HG03196 (cell line): ENCODE results near the gene ARHGAP18.

Experiments
- ATAC-seq: cut with Tn5 transposase; IDR thresholded peaks from one replicate; pipeline ENCODE4 v1.9.1; 2021; ENCODE audit not compliant: unreplicated experiment

ARHGAP18 gene

DNA sequence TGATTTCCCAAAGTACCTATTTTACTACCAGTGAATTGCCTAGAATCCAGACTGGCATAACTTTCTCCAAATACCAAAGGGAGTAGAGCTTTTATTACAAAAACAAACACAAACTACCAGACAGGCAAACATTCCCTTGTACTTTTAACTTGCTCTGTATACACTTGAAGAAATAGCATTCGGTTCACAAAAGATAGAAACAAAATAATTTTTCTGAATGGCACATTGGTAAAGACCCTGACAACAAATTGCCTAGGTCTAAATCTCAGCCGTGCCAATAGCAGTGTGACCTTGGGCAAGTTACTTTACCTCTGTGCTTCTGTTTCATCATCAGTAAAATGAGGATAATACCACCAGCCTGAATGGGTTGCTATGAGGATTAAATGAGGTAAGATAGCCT lies 15.9 kb downstream of the ARHGAP18 start:
- ATAC-seq: no peak

- ATAC-seq: no peak
Measured at GRCh38 chr6:129692467-129692866, 17.5 kb downstream of the ARHGAP18 start.

GRCh38 chr6:129691709-129692108 lies 18.3 kb downstream of the ARHGAP18 start:
- no peak for ATAC-seq

GRCh38 chr6:129691043-129691640 lies 18.8 kb downstream of the ARHGAP18 start:
- no peak for ATAC-seq

DNA sequence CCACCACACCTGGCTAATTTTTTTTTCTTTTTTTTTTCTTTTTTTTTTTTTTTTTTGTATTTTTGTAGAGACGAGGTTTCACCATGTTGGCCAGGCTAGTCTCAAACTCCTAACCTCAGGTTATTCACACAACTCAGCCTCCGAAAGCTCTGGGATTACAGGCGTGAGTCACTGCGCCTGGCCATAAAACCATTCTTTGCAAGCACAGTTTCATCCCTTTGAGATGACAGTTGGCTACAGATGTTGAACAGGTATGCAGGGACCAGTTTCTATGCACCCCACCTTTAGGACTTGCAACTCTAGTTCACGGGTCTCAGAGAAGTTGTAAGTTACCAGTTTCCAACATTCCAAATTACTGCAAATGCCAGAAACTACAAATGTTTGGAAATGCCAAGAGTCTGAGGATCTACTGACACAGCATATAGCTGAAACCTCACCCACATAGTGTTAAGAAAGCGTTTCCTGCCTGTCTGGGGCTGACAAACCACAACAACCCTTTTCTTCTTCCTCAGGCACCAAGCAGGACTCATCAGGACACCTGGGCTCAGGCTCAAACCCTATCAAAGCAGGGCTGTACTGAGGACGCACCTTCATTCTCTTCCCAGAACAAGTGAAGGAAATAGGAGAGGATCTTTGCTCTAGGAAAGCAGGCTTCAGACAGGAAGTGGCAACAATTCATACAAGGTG lies 22.9 kb downstream of the ARHGAP18 start:
- peak; percentile 61 for ATAC-seq

- no peak for ATAC-seq
Measured at GRCh38 chr6:129685662-129686031, 24.3 kb downstream of the ARHGAP18 start.

DNA sequence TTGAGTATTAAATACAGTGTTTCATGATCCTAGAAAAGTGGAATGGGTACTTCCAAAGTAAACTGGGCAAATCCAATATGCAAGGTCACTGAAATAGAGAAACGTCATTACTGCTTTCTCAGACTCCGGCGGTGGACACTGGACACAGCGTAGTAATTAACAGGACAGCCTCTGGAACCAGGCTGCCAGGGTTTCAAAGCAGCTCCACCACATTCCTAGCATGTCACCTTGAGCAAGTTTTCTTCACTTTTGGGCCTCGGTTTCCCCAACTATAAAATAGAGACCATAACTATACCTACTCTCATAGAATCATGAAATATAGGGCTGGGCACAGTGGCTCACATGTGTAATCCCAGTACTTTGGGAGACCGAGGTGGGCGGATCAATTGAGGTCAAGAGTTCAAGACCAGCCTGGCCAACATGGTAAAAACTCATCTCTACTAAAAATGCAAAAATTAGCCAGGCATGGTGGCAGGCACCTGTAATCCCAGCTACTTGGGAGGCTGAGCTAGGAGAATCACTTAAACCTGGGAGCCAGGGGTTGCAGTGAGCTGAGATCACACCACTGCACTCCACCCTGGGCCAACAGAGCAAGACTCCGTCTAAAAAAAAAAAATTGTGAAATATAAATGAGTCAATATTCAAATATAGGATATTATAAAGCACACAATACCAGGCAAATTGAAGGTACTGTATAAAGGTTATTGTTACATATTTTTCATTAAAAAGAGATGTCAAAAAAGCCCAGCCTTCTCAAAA lies 24.9 kb downstream of the ARHGAP18 start:
- no peak for ATAC-seq

DNA sequence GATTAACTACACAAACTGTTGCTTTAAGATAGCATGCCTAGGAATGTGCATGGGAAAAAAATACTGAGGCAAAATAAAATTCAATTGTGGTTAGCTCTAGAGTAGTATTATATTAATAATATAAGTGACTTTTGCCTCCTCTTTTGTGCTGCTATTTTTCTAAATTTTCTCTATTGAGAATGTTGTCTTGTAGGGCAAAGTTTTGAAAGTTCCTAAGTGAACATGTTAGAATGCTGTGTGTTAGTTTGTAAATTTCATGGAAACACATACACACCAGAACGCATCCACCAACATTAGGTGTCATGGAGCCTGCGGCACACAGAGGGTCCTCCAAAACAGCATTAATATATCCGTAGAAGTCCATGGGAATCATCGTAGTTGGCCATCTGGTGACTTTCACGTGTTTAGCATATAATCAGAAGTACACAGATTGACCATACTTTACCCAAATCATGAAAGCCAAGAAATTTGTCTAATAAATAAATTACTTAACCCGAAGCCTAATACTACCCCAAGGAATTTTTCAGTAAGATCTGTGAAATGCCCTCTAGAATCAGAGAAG lies 25.6 kb downstream of the ARHGAP18 start:
- no peak for ATAC-seq

DNA sequence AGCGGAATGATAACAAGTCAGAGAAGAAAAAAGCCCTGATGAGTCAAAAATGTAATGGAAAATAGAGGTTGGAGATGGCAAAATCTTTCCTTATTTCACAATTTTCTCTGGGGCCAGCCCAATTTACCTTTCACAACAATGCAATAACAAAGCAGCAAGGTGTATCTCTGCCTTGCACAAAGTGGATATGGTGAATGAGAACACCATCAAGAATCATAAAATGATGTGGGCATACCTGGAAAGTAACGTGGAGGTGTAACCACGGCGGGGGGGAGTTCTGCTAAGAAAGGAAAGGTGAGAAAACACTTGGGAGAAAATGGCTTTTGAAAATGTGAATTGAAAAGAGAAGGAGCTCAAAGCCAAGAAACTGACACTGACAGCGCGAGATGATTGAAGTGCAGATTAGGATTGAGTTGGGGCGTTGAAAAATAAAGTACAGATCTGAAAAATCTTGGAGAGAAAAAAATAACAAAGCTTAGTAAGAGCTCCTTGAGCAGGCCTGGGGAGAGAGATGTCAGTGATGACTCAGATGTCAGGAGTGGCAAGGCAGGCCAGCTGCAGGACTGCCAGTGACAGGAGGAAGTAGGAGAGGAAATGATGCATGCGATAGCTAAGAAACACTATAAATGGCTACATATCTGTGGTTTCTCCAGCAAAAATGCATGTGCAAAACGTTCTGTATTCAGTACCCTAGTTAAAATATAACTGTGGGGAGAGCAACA lies 26.2 kb downstream of the ARHGAP18 start:
- peak; percentile 96 for ATAC-seq

DNA sequence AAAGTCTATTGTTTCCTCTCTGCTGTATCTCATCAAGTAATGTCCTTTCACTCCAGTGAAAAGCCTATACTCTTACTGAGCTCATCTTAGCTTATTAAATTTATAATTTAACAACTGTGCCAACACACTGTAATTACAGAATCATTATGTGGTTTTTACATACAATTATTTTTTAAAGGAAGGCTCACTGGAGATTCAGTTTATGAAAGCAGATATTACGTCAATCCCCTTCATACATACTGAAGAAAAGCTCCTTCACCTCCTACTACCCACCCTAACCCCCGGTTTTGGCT lies 28.1 kb downstream of the ARHGAP18 start:
- ATAC-seq: no peak

- no peak for ATAC-seq
Measured at GRCh38 chr6:129680633-129681032, 29.3 kb downstream of the ARHGAP18 start.

DNA sequence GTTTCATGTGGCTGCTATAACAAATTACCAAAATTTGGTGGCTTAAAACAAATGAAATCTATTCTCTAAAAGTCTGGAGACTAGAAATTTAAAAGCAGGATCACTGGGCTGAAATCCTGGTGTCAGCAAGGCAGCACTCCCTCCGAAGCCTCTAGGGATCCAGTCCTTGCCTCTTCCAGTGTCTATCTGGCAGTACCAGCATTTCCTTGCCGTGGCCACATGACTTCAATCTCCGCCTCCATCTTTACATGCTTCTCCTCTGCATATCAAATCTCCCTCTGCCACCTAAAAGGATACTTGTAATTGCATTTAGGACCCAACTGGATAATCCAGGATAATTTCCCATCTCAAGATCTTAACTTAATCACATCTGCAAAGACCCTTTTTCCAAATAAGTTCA lies 30.2 kb downstream of the ARHGAP18 start:
- no peak for ATAC-seq

- no peak for ATAC-seq
Measured at GRCh38 chr6:129679275-129679674, 30.7 kb downstream of the ARHGAP18 start.

DNA sequence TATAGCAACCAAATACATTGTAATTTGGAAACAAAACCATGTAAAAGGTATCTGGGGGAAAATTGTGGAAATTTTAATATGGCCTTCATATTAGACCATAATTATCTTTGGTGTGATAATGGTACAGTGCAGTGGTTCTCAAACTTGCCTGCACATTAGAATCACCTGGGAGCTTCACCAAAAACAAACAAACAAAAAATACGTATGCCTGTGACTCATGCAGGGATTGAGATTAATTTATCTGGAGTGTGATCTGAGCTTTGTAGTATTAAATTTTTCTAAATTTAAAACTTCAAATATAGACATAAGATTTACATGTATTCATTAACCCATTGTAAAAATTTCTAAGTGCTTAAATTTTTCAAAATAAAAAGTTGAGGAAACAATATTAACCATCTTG lies 31.5 kb downstream of the ARHGAP18 start:
- no peak for ATAC-seq

GRCh38 chr6:129677620-129678325 lies 32.2 kb downstream of the ARHGAP18 start:
- no peak for ATAC-seq

- no peak for ATAC-seq
Measured at GRCh38 chr6:129675669-129676472, 34.1 kb downstream of the ARHGAP18 start.

DNA sequence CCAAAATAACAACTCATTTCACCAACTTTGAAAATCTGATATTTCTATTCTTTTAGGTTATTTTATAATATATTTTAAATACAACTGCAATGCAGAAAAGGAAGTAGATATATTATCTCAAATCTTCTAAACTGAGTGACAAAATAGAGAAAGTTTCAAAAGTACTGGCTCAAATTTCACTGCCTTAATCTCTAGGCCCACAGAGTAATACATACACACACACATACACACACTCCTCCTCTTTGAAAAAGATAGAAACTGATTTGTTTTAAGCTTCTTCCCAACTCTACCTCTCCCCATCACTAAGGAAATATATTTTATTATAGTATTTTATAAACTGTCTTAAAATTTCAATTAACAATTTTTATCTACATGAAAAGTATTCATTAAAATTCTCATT lies 36.2 kb downstream of the ARHGAP18 start:
- no peak for ATAC-seq

GRCh38 chr6:129672881-129673631 lies 36.9 kb downstream of the ARHGAP18 start:
- ATAC-seq: peak; percentile 77

- ATAC-seq: peak; percentile 8
Measured at GRCh38 chr6:129672341-129672682, 37.7 kb downstream of the ARHGAP18 start.
